LNCAP (cell line): ENCODE measurements around the gene PRKAR1B.

Experiments used
- TF ChIP-seq, protein P1 (sequence below): fragments of 450-650 bp; IDR thresholded peaks from 2 replicates; pipeline ENCODE4 v1.5.1; 2017; ENCODE audit warnings: mild to moderate bottlenecking

Gene PRKAR1B

DNA sequence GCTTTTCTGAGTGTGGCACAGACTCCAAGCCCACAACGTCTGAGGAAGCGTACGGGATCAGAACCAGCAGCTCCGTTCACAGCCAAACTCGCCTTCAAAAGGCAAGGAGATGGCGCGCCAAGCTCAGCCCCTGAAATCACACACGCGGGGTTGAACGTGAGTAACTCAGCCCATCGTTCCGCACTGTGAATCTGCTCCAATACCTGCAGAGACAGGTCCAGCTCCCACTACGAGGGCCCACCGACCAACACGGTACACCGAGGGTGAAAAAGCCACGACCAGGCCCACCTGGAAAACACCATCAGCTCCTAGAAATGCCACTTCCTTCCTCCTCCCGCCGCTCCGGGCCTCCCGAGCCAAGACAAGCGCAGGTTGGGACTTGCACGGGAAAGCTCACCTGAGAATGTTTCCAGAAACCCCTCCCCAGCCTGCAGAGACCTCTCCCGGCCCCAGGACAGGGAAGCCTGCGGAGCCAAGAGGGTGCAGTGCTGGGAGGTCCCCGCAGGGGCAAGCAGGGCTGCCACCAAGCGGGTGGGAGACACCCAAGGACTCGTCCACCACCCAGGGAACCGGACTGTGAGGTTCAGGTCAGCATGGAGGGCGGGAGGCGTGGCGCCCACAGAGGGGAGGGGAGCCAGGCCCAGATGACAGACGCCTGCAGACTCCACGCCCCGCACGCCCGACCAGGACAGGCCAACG, 113.5 kb downstream of the PRKAR1B start:
- TF ChIP-seq, protein P1, sequence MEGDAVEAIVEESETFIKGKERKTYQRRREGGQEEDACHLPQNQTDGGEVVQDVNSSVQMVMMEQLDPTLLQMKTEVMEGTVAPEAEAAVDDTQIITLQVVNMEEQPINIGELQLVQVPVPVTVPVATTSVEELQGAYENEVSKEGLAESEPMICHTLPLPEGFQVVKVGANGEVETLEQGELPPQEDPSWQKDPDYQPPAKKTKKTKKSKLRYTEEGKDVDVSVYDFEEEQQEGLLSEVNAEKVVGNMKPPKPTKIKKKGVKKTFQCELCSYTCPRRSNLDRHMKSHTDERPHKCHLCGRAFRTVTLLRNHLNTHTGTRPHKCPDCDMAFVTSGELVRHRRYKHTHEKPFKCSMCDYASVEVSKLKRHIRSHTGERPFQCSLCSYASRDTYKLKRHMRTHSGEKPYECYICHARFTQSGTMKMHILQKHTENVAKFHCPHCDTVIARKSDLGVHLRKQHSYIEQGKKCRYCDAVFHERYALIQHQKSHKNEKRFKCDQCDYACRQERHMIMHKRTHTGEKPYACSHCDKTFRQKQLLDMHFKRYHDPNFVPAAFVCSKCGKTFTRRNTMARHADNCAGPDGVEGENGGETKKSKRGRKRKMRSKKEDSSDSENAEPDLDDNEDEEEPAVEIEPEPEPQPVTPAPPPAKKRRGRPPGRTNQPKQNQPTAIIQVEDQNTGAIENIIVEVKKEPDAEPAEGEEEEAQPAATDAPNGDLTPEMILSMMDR: no peak

- TF ChIP-seq, protein P1: no peak
These were observed 115.7 kb downstream of the PRKAR1B start for GRCh38 chr7:611281-611810.

- TF ChIP-seq, protein P1: no peak
These were observed 116.4 kb downstream of the PRKAR1B start for GRCh38 chr7:610531-611280.

DNA sequence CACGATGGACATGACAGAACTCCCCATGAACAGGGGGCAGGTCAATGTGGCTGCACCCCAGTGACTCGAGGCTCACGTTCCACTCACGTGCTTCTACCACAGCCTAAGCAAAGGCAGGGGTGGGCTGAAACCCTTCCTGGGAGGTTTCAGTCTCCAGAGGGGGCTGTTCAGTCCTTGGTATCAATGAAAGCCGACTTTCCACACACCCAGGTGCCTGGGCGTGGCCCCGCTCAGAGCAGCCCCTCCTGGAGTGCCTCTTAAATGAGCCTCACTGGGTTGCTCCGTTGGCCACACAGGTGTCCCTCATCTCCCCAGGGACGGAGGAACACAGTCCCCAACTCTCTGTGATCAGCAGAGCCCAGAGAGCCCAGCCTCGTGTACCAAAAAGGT, 116.9 kb downstream of the PRKAR1B start:
- TF ChIP-seq, protein P1: no peak

- TF ChIP-seq, protein P1: no peak
These were observed 117.7 kb downstream of the PRKAR1B start for GRCh38 chr7:609365-609764.

DNA sequence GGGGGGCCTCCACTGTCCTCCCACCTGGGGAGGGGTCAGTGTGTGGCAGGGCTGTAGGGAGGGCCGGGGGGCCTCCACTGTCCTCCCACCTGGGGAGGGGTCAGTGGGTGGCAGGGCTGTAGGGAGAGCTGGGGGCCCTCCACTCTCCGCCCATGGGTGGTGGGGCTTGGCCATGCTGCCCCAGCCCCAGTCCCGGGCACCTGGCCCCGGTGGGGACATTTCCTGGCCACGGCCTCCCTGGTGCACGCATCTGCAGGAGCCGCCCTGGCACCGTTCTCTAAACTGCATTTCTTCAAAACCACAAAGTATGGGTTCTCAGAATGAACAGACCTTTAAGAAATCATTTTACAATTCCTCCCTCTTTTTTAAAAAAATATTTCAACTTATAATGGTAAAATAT, 118.1 kb downstream of the PRKAR1B start:
- TF ChIP-seq, protein P1: no peak

- TF ChIP-seq, protein P1: no peak
These were observed 118.7 kb downstream of the PRKAR1B start for GRCh38 chr7:608361-608760.
